ENCODE measurements around the gene DPAGT1.
"Not testable (repeated sequence)": the region's sequence is repeated elsewhere in the genome, so short reads cannot be mapped to it uniquely, and the experiment has no call there.

DPAGT1 gene

GRCh38 chr11:119101759-119102423, at the start of gene DPAGT1:
Gene DPAGT1, minus strand, starts transcription at chr11:119101853. Its CDS starts 198 bp downstream, at chr11:119101655.
- peak; percentile 81 for DNase-seq (ENCODE audit: low read depth)

GRCh38 chr11:119149786-119150275, 48.2 kb upstream of the DPAGT1 start:
- DNase-seq (ENCODE audit: low read depth), result no peak

- DNase-seq (ENCODE audit: low read depth), result no peak
These were observed 47.5 kb upstream of the DPAGT1 start, which contains the start of gene ABCG4 for GRCh38 chr11:119149018-119149785. Gene ABCG4, plus strand, starts transcription at chr11:119149052. Its CDS starts 914 bp downstream, at chr11:119149966.

GRCh38 chr11:119148720-119149017, 47.0 kb upstream of the DPAGT1 start:
- DNase-seq (ENCODE audit: low read depth), result no peak

- DNase-seq (ENCODE audit: low read depth), result no peak
These were observed 46.1 kb upstream of the DPAGT1 start for GRCh38 chr11:119147604-119148333.

GRCh38 chr11:119145551-119145950, 43.9 kb upstream of the DPAGT1 start:
- no peak for DNase-seq (ENCODE audit: low read depth)

GRCh38 chr11:119144825-119145486, 43.3 kb upstream of the DPAGT1 start:
- no peak for DNase-seq (ENCODE audit: low read depth)

GRCh38 chr11:119139276-119139675, 37.6 kb upstream of the DPAGT1 start:
- not testable (repeated sequence) for DNase-seq (ENCODE audit: low read depth)

GRCh38 chr11:119134389-119134978, 32.8 kb upstream of the DPAGT1 start:
- DNase-seq (ENCODE audit: low read depth), result no peak

GRCh38 chr11:119130662-119131061, 29.0 kb upstream of the DPAGT1 start:
- no peak for DNase-seq (ENCODE audit: low read depth)

- no peak for DNase-seq (ENCODE audit: low read depth)
These were observed 25.1 kb upstream of the DPAGT1 start for GRCh38 chr11:119126675-119127268.

- DNase-seq (ENCODE audit: low read depth), result no peak
These were observed 24.2 kb upstream of the DPAGT1 start for GRCh38 chr11:119125821-119126220.

GRCh38 chr11:119121811-119122124, 20.1 kb upstream of the DPAGT1 start:
- no peak for DNase-seq (ENCODE audit: low read depth)

- peak; percentile 100 for DNase-seq (ENCODE audit: low read depth)
These were observed 19.6 kb upstream of the DPAGT1 start, which contains the start of gene HINFP for GRCh38 chr11:119121008-119121810. Gene HINFP, plus strand, starts transcription at chr11:119121580. Its CDS starts 5,365 bp downstream, at chr11:119126945.

- DNase-seq (ENCODE audit: low read depth), result no peak
These were observed 19.0 kb upstream of the DPAGT1 start for GRCh38 chr11:119120639-119121007.

GRCh38 chr11:119118946-119119345, 17.3 kb upstream of the DPAGT1 start:
- DNase-seq (ENCODE audit: low read depth), result no peak

- no peak for DNase-seq (ENCODE audit: low read depth)
These were observed 16.6 kb upstream of the DPAGT1 start for GRCh38 chr11:119118227-119118626.

- DNase-seq (ENCODE audit: low read depth), result no peak
These were observed 15.5 kb upstream of the DPAGT1 start for GRCh38 chr11:119117004-119117706.

- DNase-seq (ENCODE audit: low read depth), result no peak
These were observed 14.9 kb upstream of the DPAGT1 start for GRCh38 chr11:119116601-119117000.

- no peak for DNase-seq (ENCODE audit: low read depth)
These were observed 14.6 kb upstream of the DPAGT1 start for GRCh38 chr11:119116235-119116594.
